Measurements from ENCODE around the gene MTRF1L.
"Not testable (repeated sequence)": the region's sequence is repeated elsewhere in the genome, so short reads cannot be mapped to it uniquely, and the experiment has no call there.

The MTRF1L gene

DNA sequence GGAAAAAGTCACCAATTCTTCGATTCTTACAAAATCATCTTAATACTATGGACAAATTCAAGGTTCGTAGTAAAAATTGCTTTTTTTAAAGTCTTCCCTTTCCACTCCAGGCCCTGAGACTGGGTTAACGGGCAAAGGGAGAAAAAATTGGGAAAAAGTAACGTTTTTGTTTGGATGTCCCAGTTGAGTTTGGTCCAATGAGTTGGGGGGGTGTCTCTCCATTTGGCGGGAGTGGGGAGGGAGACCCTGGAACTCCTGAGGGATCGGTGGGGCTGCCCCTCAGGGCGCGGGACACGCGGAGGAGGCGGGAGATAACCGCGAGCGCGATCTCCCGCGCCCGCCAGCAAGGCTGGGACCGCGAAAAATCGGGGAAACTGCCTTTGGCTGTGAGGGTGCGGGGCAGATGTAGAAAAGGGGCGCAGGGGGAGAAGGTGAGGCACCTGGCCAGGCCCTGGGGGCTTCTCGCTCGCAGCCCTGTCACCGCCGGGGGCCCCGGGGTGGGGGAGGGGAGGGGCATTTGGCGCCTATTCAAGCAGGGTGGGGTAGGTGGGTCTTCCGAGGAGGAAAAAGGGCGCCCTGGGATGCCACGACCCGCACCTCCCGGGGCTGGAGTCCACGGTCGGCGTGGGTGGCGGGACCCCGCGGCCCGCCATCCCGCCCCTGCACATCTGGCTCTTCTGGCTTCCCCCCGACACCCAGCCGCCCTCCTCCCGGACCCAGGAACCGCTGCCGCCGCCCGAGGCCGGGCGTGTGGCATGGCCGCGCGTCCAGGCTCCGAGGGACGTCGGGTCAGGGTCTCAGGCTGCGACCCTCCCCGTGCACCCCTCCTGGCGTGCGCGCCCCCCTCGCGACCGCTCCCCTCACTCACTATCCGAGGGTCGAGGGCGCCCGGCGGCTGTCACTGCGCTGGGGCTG is 20.3 kb downstream of the MTRF1L start:
- no peaks in the 10 kb centered on the region for H3K27me3 ChIP-seq (ENCODE audit: control insufficient read depth in 1 of 2, insufficient read depth in 2 of 2, low read length in 2 of 2)
- peaks cover 21% of the 10 kb centered on the region for H3K4me1 ChIP-seq (ENCODE audit: insufficient read depth, low read length)
- no peaks in the 10 kb centered on the region for H3K9me3 ChIP-seq (ENCODE audit: low read length)
- H3K9ac ChIP-seq (ENCODE audit: low read length) = no peak overlapping the region
- no peak overlapping the region for H3K27ac ChIP-seq (ENCODE audit: low read depth, low read length)
- H3K36me3 ChIP-seq (ENCODE audit: insufficient read depth, low read length) = no peaks in the 10 kb centered on the region
- peak overlapping the region; percentile 56 to 93 for H3K4me3 ChIP-seq (ENCODE audit: low read depth in 1 of 2, low read length in 2 of 2)

DNA sequence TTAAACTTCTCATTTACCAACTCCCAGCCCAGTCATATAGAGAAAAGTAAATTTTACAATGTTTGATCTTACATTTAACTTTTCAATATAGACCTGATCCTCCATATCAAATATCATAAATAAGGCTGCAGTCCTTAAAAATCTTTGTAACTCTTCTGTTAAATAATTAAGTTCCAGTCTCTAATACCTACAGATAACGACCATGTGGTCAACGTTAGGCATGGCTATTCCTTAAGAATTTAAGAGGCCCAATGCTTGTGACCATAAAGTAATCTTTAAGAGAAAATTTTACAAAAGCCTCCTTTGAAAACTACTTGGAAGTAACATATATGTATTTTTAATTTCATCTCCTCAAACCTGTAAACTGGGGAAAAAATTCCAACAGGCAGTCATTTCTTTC is 21.3 kb downstream of the MTRF1L start:
- H3K27me3 ChIP-seq (ENCODE audit: control insufficient read depth in 1 of 2, insufficient read depth in 2 of 2, low read length in 2 of 2) = no peaks in the 10 kb centered on the region
- H3K36me3 ChIP-seq (ENCODE audit: insufficient read depth, low read length) = no peaks in the 10 kb centered on the region
- H3K4me1 ChIP-seq (ENCODE audit: insufficient read depth, low read length) = peaks cover 21% of the 10 kb centered on the region
- no peak overlapping the region for H3K4me3 ChIP-seq (ENCODE audit: low read depth in 1 of 2, low read length in 2 of 2)
- no peak overlapping the region for H3K9ac ChIP-seq (ENCODE audit: low read length)
- H3K9me3 ChIP-seq (ENCODE audit: low read length) = no peaks in the 10 kb centered on the region
- H3K27ac ChIP-seq (ENCODE audit: low read depth, low read length) = no peak overlapping the region

DNA sequence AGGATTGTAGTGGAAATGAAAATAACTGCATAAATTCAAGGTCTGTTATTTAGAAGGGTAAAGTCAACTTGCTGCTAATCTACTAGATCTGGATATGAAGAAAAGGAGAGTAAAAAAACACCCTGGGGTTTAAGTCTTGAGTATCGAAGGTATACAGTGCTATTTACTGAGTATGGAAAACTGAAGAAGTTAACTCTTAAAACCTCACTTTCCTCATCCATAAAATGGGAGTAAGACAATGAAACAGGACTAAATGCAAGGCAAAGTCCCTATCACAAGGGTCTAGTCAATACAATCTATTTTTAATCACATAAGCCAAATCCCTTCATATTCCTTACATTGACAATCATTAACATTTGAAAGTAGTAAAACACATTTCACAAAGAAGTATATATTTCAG is 21.9 kb downstream of the MTRF1L start:
- Histone ChIP-seq H3K27ac (ENCODE audit: low read depth, low read length) (no peak overlapping the region), H3K9ac (ENCODE audit: low read length) (no peak overlapping the region), H3K9me3 (ENCODE audit: low read length) (no peaks in the 10 kb centered on the region), H3K27me3 (ENCODE audit: control insufficient read depth in 1 of 2, insufficient read depth in 2 of 2, low read length in 2 of 2) (no peaks in the 10 kb centered on the region), H3K4me1 (ENCODE audit: insufficient read depth, low read length) (peaks cover 21% of the 10 kb centered on the region), H3K36me3 (ENCODE audit: insufficient read depth, low read length) (no peaks in the 10 kb centered on the region), H3K4me3 (ENCODE audit: low read depth in 1 of 2, low read length in 2 of 2) (no peak overlapping the region)

DNA sequence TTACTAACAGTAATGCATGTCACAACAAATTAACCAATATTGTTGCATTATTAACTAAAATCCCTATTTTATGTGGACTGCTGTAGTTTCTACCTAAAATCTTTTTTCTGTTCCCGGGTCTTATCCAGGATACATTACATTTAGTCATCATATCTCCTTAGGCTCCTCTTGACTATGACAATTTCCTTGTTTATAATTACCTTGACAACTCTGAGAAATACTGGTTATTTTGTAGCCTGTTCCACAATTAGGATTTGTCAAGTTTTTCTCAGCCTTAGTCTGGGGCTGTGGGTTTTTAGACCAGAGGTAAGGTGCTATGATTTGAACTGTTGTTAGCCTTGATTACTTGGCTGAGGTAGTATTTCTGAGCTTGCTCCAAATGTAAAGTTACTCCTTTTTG is 23.4 kb downstream of the MTRF1L start:
- Histone ChIP-seq H3K9me3 (ENCODE audit: low read length) (no peaks in the 10 kb centered on the region), H3K27ac (ENCODE audit: low read depth, low read length) (no peak overlapping the region), H3K4me3 (ENCODE audit: low read depth in 1 of 2, low read length in 2 of 2) (no peak overlapping the region), H3K9ac (ENCODE audit: low read length) (no peak overlapping the region), H3K4me1 (ENCODE audit: insufficient read depth, low read length) (peaks cover 9% of the 10 kb centered on the region), H3K36me3 (ENCODE audit: insufficient read depth, low read length) (no peaks in the 10 kb centered on the region), H3K27me3 (ENCODE audit: control insufficient read depth in 1 of 2, insufficient read depth in 2 of 2, low read length in 2 of 2) (no peaks in the 10 kb centered on the region)

DNA sequence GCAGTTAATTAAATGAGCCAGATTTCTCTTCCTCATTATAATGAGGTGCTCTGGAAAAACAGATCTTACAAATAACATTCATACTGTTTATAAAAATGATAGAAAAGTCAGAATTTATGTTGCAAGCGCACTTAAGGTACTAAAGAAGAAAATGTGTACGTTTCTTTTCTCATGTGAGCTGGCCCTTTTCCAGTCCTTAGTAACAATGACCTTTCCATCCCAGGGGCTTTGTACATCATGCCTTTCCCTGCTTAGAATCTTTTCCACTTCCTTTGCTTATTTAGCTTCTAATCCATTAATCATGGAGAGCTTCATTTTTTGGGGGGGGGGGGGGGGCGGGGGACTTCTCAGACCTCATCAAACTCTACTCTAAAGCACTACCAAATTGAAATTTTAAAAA is 24.5 kb downstream of the MTRF1L start:
- H3K36me3 ChIP-seq (ENCODE audit: insufficient read depth, low read length) = no peaks in the 10 kb centered on the region
- H3K27ac ChIP-seq (ENCODE audit: low read depth, low read length) = no peak overlapping the region
- no peaks in the 10 kb centered on the region for H3K9me3 ChIP-seq (ENCODE audit: low read length)
- no peak overlapping the region for H3K4me3 ChIP-seq (ENCODE audit: low read depth in 1 of 2, low read length in 2 of 2)
- H3K9ac ChIP-seq (ENCODE audit: low read length) = no peak overlapping the region
- H3K27me3 ChIP-seq (ENCODE audit: control insufficient read depth in 1 of 2, insufficient read depth in 2 of 2, low read length in 2 of 2) = no peaks in the 10 kb centered on the region
- H3K4me1 ChIP-seq (ENCODE audit: insufficient read depth, low read length) = peaks cover 9% of the 10 kb centered on the region

DNA sequence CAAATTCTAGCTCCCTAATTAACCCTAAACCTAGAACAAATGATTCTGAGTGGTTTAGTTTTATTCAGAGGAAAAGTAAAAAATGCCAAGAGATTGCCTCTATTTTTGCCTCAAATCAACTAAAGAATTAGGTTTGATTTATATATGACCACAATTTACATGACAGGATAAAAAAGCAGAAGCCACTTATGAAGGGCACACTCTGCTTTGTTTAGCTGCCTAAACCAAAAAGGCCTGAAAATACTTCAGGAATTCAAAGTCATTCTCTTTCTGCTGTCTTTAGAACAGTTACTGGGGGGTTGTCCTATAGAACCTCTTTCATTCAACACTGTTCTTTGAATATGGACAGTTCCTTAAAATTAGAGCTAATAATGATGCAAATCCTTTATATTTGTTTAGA is 25.0 kb downstream of the MTRF1L start:
- Histone ChIP-seq H3K9ac (ENCODE audit: low read length) (no peak overlapping the region), H3K9me3 (ENCODE audit: low read length) (no peaks in the 10 kb centered on the region), H3K27ac (ENCODE audit: low read depth, low read length) (no peak overlapping the region), H3K4me3 (ENCODE audit: low read depth in 1 of 2, low read length in 2 of 2) (no peak overlapping the region), H3K36me3 (ENCODE audit: insufficient read depth, low read length) (no peaks in the 10 kb centered on the region), H3K27me3 (ENCODE audit: control insufficient read depth in 1 of 2, insufficient read depth in 2 of 2, low read length in 2 of 2) (no peaks in the 10 kb centered on the region), H3K4me1 (ENCODE audit: insufficient read depth, low read length) (peaks cover 7% of the 10 kb centered on the region)

DNA sequence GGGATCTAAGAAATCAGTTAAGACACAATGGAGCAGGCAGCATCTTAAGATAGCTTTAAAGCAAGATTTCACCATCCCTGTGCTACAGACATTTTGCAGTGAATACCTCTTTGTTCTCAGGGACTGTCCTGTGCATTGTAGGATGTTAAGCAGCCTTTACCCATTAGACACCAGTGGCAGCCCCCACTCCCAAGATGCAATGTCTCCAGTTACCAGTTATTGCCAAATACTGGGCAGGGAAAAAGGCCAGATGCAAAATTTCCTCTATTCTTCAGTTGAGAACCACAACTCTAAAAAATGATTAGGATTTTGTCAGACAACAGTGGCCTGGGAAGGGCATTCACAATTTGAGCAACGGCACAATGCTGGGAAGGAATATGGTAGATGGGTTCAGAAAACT is 25.8 kb downstream of the MTRF1L start:
- Histone ChIP-seq H3K9me3 (ENCODE audit: low read length) (no peaks in the 10 kb centered on the region), H3K27ac (ENCODE audit: low read depth, low read length) (no peak overlapping the region)

DNA sequence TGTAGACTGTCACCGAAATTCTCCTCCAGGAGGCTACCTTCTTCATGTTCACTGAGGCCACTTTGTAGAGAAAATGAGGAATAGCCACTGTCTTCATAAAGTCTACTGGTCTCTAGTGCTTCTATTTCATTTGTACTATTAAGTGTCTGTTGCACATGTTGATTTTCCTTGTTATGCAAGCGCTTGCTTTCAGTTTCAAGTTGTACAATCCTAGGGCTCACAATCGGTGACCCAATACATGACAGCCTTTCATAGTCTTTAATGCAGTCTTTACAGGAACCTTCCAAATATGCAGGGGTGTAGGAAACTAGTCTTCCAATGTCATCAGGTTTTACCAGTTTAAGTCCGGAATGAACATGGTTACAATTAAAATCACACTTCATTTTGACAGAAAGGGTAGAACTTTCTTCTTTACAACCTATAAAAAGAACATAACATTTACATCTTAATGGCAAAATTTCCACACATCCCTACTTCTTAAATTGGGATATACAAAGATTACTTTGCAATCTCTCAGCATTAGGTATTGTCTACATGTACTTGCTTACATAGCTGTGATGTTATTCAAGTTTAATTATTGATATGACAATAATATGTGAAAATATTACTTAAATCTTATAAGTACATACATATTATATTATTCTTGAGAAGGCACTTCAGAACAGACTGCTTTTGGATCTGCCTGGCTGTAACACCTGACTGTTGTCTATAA is 27.1 kb downstream of the MTRF1L start:
- H3K4me3 ChIP-seq (ENCODE audit: low read depth in 1 of 2, low read length in 2 of 2) = no peak overlapping the region
- no peaks in the 10 kb centered on the region for H3K9me3 ChIP-seq (ENCODE audit: low read length)
- peaks cover 7% of the 10 kb centered on the region for H3K36me3 ChIP-seq (ENCODE audit: insufficient read depth, low read length)
- no peak overlapping the region for H3K9ac ChIP-seq (ENCODE audit: low read length)
- no peaks in the 10 kb centered on the region for H3K27me3 ChIP-seq (ENCODE audit: control insufficient read depth in 1 of 2, insufficient read depth in 2 of 2, low read length in 2 of 2)
- H3K4me1 ChIP-seq (ENCODE audit: insufficient read depth, low read length) = no peaks in the 10 kb centered on the region
- no peak overlapping the region for H3K27ac ChIP-seq (ENCODE audit: low read depth, low read length)

More for the DNA sequence above, 25.8 kb downstream of the MTRF1L start:
- no peaks in the 10 kb centered on the region for H3K27me3 ChIP-seq (ENCODE audit: control insufficient read depth in 1 of 2, insufficient read depth in 2 of 2, low read length in 2 of 2)
- no peak overlapping the region for H3K9ac ChIP-seq (ENCODE audit: low read length)
- no peaks in the 10 kb centered on the region for H3K36me3 ChIP-seq (ENCODE audit: insufficient read depth, low read length)
- H3K4me1 ChIP-seq (ENCODE audit: insufficient read depth, low read length) = no peaks in the 10 kb centered on the region
- H3K4me3 ChIP-seq (ENCODE audit: low read depth in 1 of 2, low read length in 2 of 2) = no peak overlapping the region

DNA sequence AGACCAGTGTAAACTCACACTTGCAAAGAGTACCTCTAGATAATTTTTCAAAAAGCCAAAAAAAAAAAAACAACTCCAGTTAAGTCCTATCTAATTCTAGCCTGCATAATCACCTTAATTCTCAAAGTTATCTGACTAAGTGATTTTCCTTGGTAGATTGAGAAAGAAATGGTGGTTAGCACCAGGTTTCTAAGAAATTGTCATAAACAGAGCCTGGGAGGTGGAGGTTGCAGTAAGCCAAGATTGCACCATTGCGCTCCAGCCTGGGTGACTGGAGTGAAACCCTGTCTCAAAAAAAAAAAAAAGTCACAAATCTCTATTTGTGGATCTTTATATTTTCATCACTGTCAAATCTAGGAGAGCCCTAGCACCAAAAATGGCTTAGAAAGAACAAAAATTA is 28.6 kb downstream of the MTRF1L start:
- H3K4me3 ChIP-seq (ENCODE audit: low read depth in 1 of 2, low read length in 2 of 2) = no peak overlapping the region
- H3K27me3 ChIP-seq (ENCODE audit: control insufficient read depth in 1 of 2, insufficient read depth in 2 of 2, low read length in 2 of 2) = no peaks in the 10 kb centered on the region
- H3K4me1 ChIP-seq (ENCODE audit: insufficient read depth, low read length) = no peaks in the 10 kb centered on the region
- no peak overlapping the region for H3K9ac ChIP-seq (ENCODE audit: low read length)
- H3K36me3 ChIP-seq (ENCODE audit: insufficient read depth, low read length) = peaks cover 7% of the 10 kb centered on the region
- H3K9me3 ChIP-seq (ENCODE audit: low read length) = no peaks in the 10 kb centered on the region
- H3K27ac ChIP-seq (ENCODE audit: low read depth, low read length) = no peak overlapping the region

DNA sequence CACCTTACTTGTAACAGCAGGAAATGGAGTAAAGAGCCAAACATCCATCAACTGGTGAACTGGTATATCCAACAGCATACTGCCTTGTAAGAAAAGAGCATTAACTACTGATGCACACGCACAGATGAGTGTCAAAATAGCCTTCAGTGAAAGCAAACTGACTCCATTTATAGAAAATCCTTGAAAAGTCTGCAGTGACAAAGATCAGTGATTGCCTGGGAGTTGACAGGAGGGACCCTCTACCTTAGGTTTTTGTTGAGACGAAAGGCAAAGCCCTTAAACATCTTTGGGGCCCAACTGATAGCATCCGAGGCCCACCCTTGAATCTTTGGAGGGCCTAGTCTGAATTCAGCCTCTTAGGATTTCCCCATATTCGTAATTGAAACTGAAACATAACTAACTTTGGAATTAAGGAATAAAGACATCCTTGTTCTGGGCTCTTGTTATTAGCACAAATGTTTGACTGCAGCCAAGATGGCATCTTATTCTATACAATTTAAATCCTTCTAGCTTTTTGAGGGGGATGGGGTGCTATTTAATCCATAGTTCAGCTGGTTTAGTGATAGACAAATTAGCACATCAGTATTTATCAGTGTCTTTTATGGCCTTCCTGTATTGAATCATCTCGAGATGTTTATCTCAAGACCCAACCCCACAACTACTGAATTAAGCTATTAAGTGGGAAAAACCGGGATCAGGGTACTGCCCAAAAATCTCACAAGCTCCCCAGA is 32.7 kb downstream of the MTRF1L start:
- H3K4me3 ChIP-seq (ENCODE audit: low read depth in 1 of 2, low read length in 2 of 2) = no peak overlapping the region
- H3K27me3 ChIP-seq (ENCODE audit: control insufficient read depth in 1 of 2, insufficient read depth in 2 of 2, low read length in 2 of 2) = no peaks in the 10 kb centered on the region
- no peak overlapping the region for H3K9ac ChIP-seq (ENCODE audit: low read length)
- no peaks in the 10 kb centered on the region for H3K9me3 ChIP-seq (ENCODE audit: low read length)
- H3K36me3 ChIP-seq (ENCODE audit: insufficient read depth, low read length) = peaks cover 7% of the 10 kb centered on the region
- no peak overlapping the region for H3K27ac ChIP-seq (ENCODE audit: low read depth, low read length)
- no peaks in the 10 kb centered on the region for H3K4me1 ChIP-seq (ENCODE audit: insufficient read depth, low read length)

DNA sequence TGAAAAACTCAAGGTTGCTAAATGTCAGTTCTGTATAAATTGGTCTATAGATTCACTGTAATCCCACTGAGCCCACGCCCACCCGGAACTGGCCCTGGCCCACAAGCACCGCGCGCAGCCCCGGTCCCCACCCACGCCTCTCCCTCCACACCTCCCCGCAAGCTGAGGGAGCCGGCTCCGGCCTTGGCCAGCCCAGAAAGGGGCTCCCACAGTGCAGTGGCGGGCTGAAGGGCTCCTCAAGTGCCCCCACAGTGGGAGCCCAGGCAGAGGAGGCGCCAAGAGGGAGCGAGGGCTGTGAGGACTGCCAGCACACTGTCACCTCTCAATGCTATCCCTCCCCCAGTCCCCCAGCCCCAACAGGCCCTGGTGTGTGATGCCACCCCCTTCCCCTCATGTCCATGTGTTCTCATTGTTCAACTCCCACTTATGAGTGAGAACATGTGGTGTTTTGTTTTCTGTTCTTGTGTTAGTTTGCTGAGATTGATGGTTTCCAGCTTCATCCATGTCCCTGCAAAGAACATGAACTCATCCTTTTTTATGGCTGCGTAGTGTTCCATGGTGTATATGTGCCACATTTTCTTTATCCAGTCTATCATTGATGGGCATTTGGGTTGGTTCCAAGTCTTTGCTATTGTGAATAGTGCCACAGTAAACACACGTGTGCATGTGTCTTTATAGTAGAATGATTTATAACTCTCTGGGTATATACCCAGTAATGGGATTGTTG is 36.2 kb downstream of the MTRF1L start:
- not testable (repeated sequence) for H3K36me3 ChIP-seq (ENCODE audit: insufficient read depth, low read length); H3K27ac ChIP-seq (ENCODE audit: low read depth, low read length); H3K9me3 ChIP-seq (ENCODE audit: low read length); H3K4me1 ChIP-seq (ENCODE audit: insufficient read depth, low read length); H3K4me3 ChIP-seq (ENCODE audit: low read depth in 1 of 2, low read length in 2 of 2); H3K27me3 ChIP-seq (ENCODE audit: control insufficient read depth in 1 of 2, insufficient read depth in 2 of 2, low read length in 2 of 2); H3K9ac ChIP-seq (ENCODE audit: low read length)

Measured in muscle layer of colon (tissue), 2 donors.